HuH-7.5 (cell line): ENCODE measurements around the gene ADAM22.

Source experiments
- DNase-seq: peaks from one replicate; pipeline ENCODE4 v3.0.0; 2011; ENCODE audit warnings: low spot score

Gene ADAM22

DNA sequence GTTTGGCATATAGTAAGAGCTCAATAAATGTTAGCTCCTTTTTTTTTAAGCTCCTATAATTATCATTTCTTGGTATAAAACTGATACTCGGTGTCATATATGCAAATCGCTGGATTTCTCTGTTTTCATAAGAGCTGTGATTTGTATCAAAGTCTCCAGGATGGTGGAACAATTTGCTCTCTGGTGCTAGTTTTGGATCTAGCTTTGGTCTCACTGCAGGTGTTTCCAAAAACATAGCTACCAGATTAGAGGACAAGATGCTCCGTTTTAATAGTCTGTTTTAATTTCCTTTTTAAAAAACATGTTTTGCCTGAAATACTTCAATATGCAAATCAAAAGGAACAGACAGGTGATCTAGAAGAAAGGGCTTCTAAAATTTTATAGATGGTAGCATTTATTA, 25.3 kb downstream of the ADAM22 start:
- DNase-seq, result no peak

DNA sequence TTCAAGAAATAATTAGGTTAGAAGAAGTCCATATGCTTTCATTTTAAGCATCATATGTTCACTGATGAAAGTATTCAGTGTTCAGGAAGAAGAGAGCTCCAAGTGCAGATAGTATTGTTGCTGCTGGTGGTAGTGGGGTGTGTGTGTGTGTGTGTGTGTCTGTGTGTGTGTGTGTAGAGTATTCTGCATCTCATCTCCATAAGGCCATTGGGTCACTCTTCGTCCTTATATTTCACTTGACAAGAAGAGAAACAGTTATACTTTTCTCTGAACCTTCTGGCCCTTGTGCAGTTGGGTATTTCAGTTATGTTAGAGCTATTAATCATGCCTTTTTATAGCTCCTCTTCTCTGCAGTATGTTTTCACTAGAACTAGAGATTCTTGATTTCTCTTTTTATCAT, 26.2 kb downstream of the ADAM22 start:
- DNase-seq, result no peak

DNA sequence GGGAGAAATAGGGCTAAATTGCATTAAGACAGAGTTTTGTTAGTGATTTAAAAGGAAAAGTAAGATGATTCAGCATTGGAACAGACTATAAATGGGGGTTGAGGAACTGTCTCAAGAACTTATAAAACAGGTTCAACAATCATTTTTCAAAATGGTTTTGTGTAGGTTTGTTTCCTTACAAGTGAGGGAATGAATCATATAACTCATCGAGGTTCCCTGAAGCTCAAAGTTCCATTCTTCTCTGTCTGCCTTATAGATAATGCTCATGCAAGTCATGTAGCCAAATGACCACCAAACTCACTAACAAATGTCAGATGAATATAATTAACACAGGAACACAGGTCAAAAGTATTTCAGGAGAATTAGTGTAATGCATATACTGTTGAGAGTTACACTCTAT, 27.7 kb downstream of the ADAM22 start:
- no peak for DNase-seq

DNA sequence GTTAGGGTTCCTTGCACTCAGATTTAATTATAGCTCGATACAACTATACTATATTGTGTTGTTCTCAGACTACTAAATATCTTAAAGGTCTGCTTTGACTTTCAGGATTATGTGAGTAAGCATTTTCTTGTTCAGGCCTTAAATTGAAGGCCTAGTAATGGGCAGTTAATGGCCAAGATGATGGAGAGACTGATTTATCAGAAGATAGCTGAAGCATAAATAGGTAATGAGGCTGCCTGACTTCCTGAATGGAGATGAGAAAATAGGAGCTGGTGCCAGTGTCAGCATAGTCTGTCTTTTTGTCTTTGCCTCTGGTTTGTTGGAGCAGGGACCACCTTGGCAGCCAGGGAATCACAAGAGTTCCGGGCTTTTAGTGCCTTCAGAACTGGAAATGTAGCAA, 32.2 kb downstream of the ADAM22 start:
- DNase-seq, result no peak

DNA sequence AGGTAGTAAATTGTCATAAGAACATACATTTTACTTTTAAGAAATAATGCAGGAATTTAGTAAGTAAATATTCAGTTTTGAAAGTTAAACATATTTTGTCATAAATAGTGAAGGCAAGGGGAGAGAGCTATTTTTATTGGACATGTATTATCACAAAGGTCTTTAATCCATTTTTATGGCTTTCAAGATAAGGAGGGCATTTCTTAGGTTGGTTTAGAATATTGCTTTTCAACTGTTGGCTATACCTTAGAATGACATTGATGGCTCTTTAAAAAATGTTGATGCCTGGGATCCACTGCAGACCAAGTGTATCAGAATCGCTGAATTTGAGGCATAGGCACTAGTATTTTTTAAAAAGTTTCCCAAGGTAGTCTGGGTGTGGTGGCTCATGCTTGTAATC, 34.0 kb downstream of the ADAM22 start:
- DNase-seq, result no peak

DNA sequence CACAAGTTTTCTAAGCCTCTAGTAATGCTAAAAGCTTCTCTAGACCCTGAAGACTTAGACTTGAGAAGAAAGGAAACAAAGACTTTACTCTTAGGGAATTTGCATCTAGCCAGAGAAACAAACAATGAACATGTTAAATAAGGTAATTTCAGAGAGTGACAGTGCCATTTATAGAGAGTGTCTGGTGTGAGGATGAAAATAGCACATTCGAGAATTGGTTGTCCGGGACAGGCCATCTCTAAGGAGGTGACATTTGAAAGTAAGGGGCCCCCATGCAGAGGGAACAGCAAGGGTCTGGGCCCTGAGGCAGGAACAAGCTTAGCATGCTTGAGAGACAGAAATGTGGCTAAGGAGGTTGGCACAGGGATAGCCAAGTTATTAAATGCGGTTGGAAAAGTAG, 48.1 kb downstream of the ADAM22 start:
- no peak for DNase-seq

DNA sequence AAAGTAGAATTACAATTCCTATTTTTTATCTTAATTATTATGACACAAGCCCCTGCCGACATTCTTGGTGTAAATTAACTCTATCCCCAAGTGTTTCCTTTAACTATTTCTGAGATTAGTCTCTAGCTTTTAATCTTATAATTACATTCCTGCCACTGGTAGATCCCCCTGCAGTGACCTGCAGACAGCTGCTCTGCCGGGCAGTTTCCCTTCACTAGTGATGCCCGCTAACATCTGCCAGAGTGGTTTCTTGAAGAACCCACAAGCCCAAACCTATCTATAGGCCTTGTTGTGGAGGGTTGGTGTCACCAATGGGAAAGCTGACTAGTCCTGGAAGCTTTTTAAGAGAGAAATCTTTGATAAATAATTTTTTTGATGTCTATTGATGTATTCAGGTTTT, 50.0 kb downstream of the ADAM22 start:
- no peak for DNase-seq

DNA sequence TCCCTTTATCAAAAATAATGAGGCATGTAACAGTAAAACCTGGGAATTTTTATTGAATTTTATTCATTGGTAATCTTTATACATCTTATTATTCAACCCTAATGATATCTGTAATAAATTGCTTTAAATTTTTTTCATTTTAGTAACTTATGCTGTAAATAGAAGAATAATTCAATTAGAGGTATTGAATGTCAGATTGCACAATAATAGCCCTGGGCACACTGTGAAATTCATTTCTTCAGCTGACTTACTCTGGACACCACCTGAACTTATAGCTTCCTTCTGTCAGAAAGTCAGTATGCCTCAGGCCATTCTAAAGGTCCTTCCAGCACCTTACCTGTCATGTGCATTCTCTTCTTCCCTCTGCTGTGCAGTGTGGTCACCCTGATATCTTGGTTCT, 59.2 kb downstream of the ADAM22 start:
- no peak for DNase-seq

DNA sequence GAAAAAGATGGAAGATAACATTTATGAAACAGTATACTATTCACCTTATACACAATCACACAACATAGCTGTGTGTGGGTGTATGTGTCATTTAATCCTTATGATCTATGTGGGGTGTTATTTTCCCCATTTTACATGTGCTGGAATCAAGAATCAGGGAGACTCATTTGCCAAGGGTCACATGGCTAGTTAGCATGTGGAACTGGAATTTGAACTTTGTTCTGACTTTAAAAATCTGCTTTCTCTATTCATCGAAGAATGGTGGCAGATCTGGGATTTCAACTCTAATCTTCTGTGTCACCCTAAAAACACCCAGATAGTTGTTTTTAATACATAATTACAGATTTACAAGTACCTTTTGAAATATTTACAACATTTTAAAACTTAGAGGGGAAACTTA, 65.2 kb downstream of the ADAM22 start:
- no peak for DNase-seq

DNA sequence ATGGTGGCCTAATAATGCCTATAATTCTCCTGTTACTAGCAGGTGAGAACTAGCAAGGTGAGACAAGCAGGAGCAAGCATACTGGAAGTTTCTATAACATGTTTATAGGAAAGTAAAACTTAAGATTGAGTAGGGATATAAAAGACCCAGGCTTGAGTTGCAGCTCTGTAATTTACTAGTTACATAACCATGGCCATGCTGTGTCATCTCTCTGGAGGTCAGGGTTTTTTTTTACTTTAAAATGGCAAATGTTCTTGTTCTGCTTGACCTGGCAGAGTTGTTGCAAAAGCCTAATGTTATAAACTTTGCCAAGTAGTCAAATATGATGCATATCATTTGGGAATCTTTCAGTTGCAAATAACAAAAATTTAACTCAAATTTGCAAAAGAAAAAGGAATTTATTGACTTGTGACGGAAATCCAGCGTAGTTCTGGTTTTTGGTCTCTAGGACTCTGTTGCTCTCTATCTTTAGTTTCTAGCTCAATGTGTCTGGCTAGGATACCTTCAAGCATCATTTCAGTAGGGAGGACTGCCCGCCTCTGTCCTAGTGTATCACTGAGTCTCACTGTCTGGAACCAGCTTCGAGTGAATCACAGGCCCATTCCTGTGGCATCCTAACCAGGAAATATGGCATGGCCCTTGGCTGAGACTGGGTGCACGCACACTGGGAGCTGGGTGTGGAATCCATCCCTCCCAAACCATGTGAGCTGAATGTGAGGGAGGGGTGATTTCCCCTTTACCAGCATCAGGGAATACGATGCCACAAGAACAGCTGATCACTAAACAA, 67.9 kb downstream of the ADAM22 start:
- DNase-seq, result no peak

DNA sequence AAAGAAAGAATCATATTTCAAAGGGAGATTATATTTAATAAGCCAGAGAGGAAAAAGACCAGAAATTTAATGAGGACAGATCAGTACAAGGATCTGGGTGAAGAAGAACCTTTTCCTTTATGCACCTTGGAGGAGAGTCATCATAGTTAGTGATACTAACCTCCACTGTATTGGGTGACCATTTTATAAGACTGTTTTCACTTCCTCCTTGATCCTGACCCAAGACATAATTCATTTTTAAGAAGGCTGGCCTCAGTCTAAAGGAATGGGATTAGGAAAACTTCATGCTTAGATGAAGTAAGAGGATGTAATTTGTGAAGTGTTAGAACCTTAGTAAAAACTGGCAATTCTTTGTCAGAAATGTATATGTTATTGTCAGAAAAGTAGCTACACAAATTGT, 68.6 kb downstream of the ADAM22 start:
- no peak for DNase-seq

DNA sequence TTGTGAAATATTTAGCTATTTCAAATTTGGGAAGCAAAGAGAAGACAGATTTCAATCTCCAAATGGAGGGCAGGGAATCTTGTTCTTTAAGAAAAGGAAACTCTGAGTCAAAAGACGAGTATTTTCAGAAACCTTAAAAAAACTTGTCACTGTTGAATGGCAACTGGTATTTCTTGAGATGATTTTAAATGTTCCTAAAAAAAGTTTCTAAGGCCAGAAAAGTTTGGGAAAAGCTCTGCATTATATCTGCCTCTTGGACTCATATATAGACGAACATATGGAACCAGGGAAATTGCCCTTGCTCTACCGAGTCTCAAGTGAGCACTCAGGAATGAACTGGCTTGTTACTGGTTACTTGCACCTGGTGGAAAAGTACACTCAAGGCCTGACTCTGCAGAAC, 69.5 kb downstream of the ADAM22 start:
- no peak for DNase-seq

DNA sequence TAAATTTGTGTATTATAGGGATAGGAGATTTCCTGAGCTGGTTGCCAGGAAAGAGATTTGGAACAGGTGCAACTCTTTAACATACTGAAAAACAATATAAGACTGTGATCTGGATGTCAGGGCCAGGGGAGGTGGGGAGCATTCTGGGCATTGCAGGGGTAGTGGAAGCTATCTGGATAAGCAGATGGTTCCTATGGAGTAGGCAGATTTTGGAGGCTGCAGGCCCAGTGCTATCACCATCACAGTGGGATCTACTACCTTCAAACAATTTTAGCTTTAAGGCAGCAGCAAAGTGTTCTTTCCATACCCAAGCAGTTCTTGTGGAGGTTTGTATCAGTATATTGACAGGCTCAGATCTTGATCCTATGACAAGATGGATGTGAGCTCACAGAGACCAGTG, 71.1 kb downstream of the ADAM22 start:
- no peak for DNase-seq

DNA sequence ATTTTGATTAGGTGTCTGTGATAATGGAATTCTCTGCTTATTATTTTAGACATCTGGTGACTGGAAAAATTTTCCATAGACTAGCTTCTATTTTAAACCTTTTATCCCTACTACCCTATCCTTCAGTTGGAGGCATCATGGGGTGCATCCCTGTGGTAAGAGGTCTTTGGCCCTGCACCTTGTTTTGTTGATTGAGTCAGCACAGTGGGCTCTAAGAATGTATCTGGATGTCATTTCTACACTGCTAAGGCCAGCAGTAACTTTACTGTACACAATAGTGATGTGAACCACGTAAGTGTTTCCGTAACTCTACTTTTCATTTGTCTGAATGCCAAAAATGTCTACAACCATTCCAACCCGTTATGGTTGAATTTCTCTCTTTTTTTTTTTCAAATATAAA, 75.6 kb downstream of the ADAM22 start:
- no peak for DNase-seq

DNA sequence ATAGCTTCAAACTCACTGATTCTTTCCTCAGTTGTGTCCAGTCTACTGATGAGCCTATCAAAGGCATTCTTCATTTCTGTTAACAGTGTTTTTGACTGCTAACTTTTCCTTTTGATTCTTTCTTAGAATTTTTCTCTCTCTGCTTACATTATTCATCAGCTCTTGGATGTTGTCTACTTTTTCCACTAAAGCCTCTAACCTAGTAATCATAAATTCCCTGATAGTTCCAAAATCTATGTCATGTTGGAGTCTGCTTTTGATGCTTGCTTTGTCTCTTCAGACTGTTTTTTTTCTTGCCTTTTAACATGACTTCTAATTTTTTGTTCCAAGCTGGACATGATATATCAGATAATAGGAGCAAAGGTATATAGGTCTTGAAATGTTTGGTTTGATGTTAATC, 78.0 kb downstream of the ADAM22 start:
- no peak for DNase-seq

DNA sequence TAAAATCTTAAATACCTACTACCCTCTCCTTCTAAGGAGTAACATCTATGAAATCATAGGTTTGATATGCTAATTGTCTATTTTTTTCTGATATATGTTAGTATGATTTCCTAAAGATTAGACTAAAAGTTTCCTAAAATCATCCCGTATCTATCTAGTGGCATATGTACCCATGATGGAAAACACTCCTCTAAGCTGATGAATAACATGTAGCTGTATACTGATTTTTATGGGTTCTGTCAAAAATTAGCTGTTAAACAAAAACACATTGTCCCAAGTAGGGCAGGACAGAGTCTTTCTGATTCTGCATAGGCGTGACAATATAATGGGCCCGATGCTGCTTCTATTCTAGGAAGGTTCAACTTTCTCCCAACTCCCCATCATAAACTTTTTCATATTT, 79.9 kb downstream of the ADAM22 start:
- DNase-seq, result no peak

DNA sequence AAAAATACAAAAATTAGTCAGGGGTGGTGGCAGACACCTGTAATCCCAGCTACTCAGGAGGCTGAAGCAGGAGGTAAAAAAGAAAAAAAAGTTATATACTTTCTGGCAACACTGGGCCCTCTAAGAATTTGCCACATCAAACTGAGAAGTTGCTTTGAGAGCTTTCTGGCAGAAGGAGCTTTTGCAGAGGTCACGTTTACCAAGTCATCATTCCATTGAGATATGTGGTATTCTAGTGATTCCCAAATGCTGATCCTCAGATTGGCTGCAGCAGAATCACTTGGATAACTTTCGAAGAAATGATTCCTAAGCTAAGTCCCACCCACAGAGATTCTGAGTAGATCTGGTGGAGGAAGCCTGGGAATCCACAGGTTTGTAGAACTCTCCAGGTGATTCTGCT, 80.5 kb downstream of the ADAM22 start:
- DNase-seq, result no peak

DNA sequence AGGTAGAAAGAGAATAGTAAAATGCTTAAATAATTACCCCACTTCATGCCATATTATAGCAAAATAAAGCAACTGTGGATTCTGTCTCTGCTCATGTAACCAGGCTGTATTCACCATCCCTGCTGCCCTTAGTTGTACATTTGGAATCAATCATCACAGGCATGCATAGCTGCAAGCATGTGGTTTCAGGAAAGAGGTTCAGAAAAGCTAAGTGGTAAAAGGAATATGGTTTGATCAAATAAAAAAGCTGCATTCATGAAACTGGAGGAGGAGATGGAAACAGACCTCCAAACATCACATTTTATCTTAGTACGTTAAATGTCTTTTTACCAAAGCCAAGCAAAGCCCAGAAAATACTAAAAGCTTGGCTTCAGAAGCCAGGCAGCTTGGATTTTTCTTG, 81.3 kb downstream of the ADAM22 start:
- no peak for DNase-seq

DNA sequence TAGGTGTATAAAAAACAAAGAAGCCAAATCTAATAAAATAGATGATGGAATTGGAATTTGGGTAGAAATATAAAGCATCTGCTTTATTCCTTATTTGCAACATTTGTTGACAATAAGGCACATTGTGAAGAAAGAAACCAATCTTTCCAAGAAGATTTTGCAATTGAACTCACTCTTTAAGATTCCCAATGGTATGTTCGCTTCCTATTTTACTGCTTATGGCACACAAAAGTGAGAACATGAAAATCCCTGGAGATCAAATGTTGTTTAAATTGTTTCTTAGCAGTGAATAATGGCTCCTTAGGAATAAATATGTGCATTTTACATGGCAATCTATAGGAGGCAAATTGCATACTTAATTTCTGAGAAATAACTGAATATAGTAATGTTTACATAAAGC, 84.5 kb downstream of the ADAM22 start:
- no peak for DNase-seq

DNA sequence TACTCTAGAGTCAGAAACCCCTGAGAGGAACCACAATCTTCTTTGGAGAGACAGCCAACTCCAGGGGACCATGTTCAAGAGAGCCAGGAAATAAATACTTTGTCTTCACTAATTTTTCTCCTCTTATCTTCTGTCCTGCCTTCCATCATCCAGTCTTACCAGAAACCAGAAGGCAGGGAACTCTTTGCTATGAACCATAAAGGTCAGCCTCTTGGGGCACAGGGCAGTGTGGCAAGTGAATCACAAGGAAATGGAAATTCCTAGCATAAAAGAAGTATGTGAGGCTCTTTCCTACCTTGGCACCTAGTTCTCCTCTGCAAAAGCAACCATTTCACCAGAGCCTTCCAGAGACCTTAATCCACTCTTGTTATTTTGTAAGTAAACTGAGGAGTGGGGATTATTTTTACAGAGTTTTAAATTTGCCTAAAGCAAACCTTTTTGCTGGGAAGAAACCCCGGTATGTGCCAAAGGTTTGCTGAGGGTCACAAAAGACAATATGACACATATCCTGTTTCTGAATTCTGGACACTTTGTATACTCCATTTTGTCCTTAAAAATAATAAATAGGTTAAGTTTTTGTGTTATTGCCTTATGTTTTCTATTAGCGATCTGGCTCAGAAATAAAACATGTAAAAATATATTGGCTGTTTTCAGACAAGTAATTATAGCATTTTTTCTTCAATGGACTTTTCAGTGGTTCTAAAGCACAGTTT, 87.1 kb downstream of the ADAM22 start:
- no peak for DNase-seq

DNA sequence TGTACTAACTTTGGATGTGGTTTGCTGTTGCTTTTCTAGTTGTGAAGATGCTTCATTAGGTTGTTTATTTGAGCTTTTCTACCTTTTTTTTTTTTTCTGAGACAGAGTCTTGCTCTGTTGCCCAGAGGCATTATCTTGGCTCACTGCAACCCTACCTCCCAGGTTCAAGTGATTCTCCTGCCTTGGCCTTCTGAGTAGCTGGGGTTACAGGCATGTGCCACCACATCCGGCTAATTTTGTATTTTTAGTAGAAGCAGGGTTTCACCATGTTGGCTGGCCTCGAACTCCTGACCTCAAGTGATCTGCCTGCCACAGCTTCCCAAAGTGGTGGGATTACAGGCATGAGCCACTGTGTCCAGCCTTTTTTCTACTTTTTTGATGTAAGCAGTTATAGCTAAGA, 93.7 kb downstream of the ADAM22 start:
- DNase-seq, result no peak

DNA sequence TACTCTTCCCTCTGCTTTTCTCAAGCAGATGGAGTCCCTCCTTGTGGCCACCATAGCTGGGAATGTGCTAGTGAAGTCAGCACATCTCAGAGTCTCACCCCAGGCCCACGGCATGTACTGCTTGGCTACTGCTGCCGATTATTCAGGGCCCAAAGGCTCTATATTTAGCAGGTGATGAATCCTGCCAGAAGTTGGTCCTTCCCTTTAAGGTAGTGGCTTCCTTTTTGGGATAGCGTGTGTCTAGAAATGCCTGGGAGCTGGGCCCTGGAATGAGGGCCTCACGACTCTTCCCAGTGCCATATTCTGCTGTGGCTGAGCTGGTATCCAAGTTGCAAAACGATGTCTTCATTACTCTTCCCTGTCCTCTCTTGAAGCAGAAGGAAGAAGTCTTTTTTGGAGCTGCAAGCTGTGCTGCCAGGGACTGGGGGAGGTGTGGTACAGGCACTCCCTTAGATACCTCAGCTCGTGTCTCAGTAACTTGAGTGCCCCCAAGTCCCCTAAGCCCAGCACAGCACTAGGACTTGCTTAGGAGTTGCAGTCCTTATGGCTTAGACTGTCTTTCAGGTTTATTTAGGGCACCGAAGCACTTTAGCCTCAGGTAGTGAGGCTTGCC, 100.1 kb downstream of the ADAM22 start:
- no peak for DNase-seq

DNA sequence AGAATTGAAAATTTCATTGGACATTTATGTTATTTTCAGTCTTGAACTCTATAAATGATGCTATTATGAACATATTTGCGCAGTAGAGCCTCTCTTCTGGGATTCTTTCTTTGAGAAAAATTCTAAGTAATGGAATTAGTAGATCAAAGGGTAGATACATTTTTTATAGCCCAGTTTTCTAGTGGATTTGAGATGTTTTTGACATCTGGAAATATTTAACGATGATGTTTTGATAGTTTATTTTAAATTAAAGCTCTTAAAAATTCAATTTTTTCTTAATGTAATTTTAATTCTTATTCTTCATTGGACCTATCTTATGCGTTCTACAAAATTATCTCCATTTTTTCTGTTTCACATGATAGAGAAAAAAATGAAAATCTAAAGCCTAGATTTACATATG, 103.0 kb downstream of the ADAM22 start:
- DNase-seq, result no peak

DNA sequence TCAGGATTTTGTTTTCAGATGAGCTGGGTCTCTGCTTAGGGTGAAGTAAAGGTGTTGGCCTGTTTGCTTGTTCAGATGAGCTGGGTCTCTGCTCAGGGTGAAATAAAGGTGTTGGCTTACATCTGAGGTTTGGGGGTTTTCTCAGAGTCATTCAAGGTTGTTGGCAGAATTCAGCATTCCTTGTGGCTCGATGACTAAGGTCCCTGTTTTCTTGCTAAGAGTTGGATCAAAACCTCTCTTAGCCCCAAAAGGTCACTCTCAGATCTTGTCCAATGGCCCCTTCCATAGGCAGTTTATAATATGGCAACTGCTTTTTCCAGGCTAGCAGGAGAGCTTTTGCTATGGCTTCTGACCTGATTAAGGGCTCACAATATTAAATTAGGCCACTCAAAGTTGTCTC, 106.6 kb downstream of the ADAM22 start:
- DNase-seq, result no peak
